Ovary (tissue), 9 donors: Measurements from ENCODE around the gene TMEM192. TPM values are rescaled to one million over a fixed set of nuclear protein-coding genes. Genes with fewer than 3 reads are reported as not detected.

ENCODE experiments used
- polyA plus RNA-seq, 2 donors: library from polyadenylated mRNA; stranded (reverse); fragments of 200-250 nt in 1 of 2; fragments of 350-450 nt in 1 of 2; fragmentation: Illumina TruSeq in 1 of 2; extraction: RNeasy Lipid Tissue Mini Kit (QIAGEN cat#74804) in 1 of 2; gene quantifications; one replicate each; pipeline ENCODE4 v1.2.3, GENCODE V29; 2013 to 2014
- total RNA-seq, 7 donors: library from RNA; depleted of rRNA in 2 of 7; stranded (reverse); fragments of >200 nt in 2 of 7; fragmentation: NEBNext Ultra II Directional in 3 of 7; extraction: Animal tissue kit (Norgen Biotek cat#: 25700) in 3 of 7; gene quantifications; one replicate each; pipeline versions ENCODE4 v1.1.0 to v1.2.4, GENCODE V29; 2016 to 2023
- donor health status: DM: no; HTN: no; CAD: no; lungs with moderate emphysema.
- donor health status: DM: no; HTN: no; CAD: no.
- donor health status: Bipolar disorder and iron deficiency.
- donor health status: DM: yes; HTN: yes; CAD: no.
- donor health status: DM: no; HTN: no; CAD: no.
- donor health status: DM: yes; HTN: yes; CAD: no.

The TMEM192 gene
- total and polyA plus RNA-seq, 9 donors: 16.7 to 40.8 (median 25.3) TPM

Other genes with a start within 250 kb of the TMEM192 start
- gene APELA, start 235.7 kb downstream of the TMEM192 start, total RNA-seq: under 1 TPM in 1 of 7 donors, not detected in 6; 0.10 TPM
- gene APELA, start 235.7 kb downstream of the TMEM192 start, polyA plus RNA-seq: not detected
- gene TRIM61, start 135.2 kb downstream of the TMEM192 start, total RNA-seq: 1 to 10 TPM in 5 of 7 donors, under 1 TPM in 2; 0.36 to 3.4 (median 1.8) TPM
- 1 to 10 TPM; 1.5 to 1.9 TPM for gene TRIM61, start 135.2 kb downstream of the TMEM192 start, polyA plus RNA-seq
- gene TRIM60, start 80.9 kb downstream of the TMEM192 start, total RNA-seq: not detected
- not detected for gene TRIM60, start 80.9 kb downstream of the TMEM192 start, polyA plus RNA-seq
- gene TRIM75, start 59.0 kb downstream of the TMEM192 start, total RNA-seq: not detected
- gene TRIM75, start 59.0 kb downstream of the TMEM192 start, polyA plus RNA-seq: not detected
- 10 to 100 TPM in 5 of 7 donors, 1 to 10 TPM in 2; 8.1 to 19.3 (median 11.7) TPM for gene KLHL2, start 94.7 kb upstream of the TMEM192 start, total RNA-seq
- 10 to 100 TPM in 1 of 2 donors, 1 to 10 TPM in 1; 7.2 to 11.4 TPM for gene KLHL2, start 94.7 kb upstream of the TMEM192 start, polyA plus RNA-seq
- gene MSMO1, start 214.8 kb upstream of the TMEM192 start, total RNA-seq: 100 to 1,000 TPM in 1 of 7 donors, 10 to 100 TPM in 6; 19.8 to 172 (median 25.7) TPM
- gene MSMO1, start 214.8 kb upstream of the TMEM192 start, polyA plus RNA-seq: 100 to 1,000 TPM in 1 of 2 donors, 10 to 100 TPM in 1; 16.7 to 199 TPM